HCT116 (cell line): ENCODE data around the gene SMCO4. TPM values are rescaled to one million over a fixed set of nuclear protein-coding genes. Genes with fewer than 3 reads are reported as not detected.

ENCODE experiments used
- ATAC-seq: fragments of 200-7000 bp; cut with Tn5 transposase; 2 replicates; pipeline ENCODE4 v1.9.1; 2020; ENCODE audit warnings: mild to moderate bottlenecking, moderate library complexity
- BruUV-seq: library from RNA; stranded (reverse); fragments of 400-500 nt; replicated peaks from 2 replicates; lab custom pipeline; 2021; lab: Mats Ljungman, UMichigan
- CTCF ChIA-PET: fragments of 300-600 bp; sonication (Branson Sonifier 250); formaldehyde crosslinking; loops from one replicate; lab custom pipeline; 2021; ENCODE audit warnings: antibody characterized with exemption; lab: Charles Lee
- POLR2A ChIA-PET: fragments of 300-600, 350-600 bp; sonication (Branson Sonifier 250); formaldehyde crosslinking; loops from one replicate; lab custom pipeline; 2021; ENCODE audit warnings: antibody characterized with exemption; lab: Charles Lee
- RAD21 ChIA-PET, 2 experiments: fragments of 300-600 bp; sonication (Branson Sonifier 250); formaldehyde crosslinking; loops; one replicate each; lab custom pipeline; 2023; ENCODE audit warnings: low total read pairs in 2 of 2; ENCODE audit not compliant: uncharacterized antibody in 2 of 2, unreplicated experiment in 2 of 2, low non-redundant PET in 1 of 2; lab: Charles Lee
- DNase-seq: peaks from one replicate; pipeline ENCODE4 v3.0.0-alpha.2; 2010; ENCODE audit warnings: low read depth, low spot score
- H2AFZ ChIP-seq: fragments of 200-600 bp; shearing (Covaris generic), sonication (generic); 2 replicates; pipeline ENCODE4 v1.6.1; 2017; ENCODE audit warnings: low read depth, mixed run types, mixed read lengths, antibody characterized with exemption, low read length; ENCODE audit not compliant: poor library complexity, severe bottlenecking
- H3K27ac ChIP-seq: 2 replicates; pipeline ENCODE4 v1.5.1; 2012; ENCODE audit warnings: low read depth, low read length
- H3K27me3 ChIP-seq: fragments of 200-600 bp; sonication (generic); 2 replicates; pipeline ENCODE4 v1.6.1; 2016; ENCODE audit warnings: mixed run types, low read length, mixed read lengths; ENCODE audit not compliant: insufficient read depth
- H3K36me3 ChIP-seq, 2 experiments: fragments of 200-500 bp in 1 of 2; fragments of 200-600 bp in 1 of 2; sonication (Bioruptor generic) in 1 of 2; sonication (generic) in 1 of 2; 2 replicates each; pipeline versions ENCODE4 v1.5.1 to v1.6.1; 2014 to 2016; ENCODE audit warnings: low read length in 2 of 2, inconsistent platforms in 1 of 2, mixed read lengths in 1 of 2, mixed run types in 1 of 2; ENCODE audit not compliant: insufficient read depth in 2 of 2, control insufficient read depth in 1 of 2
- H3K4me1 ChIP-seq, 2 experiments: fragments of 200-600 bp in 1 of 2; sonication (generic) in 1 of 2; 2 replicates each; pipeline versions ENCODE4 v1.5.1 to v1.6.1; 2012 to 2017; ENCODE audit warnings: low read length in 2 of 2, inconsistent platforms in 1 of 2, mild to moderate bottlenecking in 1 of 2, mixed read lengths in 1 of 2, mixed run types in 1 of 2, moderate library complexity in 1 of 2; ENCODE audit not compliant: insufficient read depth in 2 of 2, control insufficient read depth in 1 of 2
- H3K4me2 ChIP-seq: fragments of 200-600 bp; sonication (generic); 2 replicates; pipeline ENCODE4 v1.6.1; 2017; ENCODE audit warnings: mixed run types, low read length, mixed read lengths
- H3K4me3 ChIP-seq, 2 experiments: fragments of 200-600 bp in 1 of 2; sonication (generic) in 1 of 2; replicated peaks in 1 of 2; 2 replicates each; pipeline ENCODE4 v1.5.1; 2011 to 2016; ENCODE audit warnings: low read length in 2 of 2, control low read depth in 1 of 2, low read depth in 1 of 2, mild to moderate bottlenecking in 1 of 2, mixed read lengths in 1 of 2, mixed run types in 1 of 2
- H3K79me2 ChIP-seq: fragments of 200-600 bp; sonication (generic); 2 replicates; pipeline ENCODE4 v1.6.1; 2017; ENCODE audit warnings: mild to moderate bottlenecking, mixed run types, low read length, moderate library complexity, mixed read lengths; ENCODE audit not compliant: insufficient read depth
- H3K9ac ChIP-seq: fragments of 200-600 bp; sonication (generic); 2 replicates; pipeline ENCODE4 v1.6.1; 2016; ENCODE audit warnings: low read length, mixed read lengths
- H3K9me2 ChIP-seq: fragments of 200-600 bp; sonication (generic), shearing (Covaris generic); 2 replicates; pipeline ENCODE4 v1.6.1; 2017; ENCODE audit warnings: mixed run types, mild to moderate bottlenecking, moderate library complexity; ENCODE audit not compliant: insufficient read depth
- H3K9me3 ChIP-seq, 2 experiments: fragments of 200-500 bp in 1 of 2; fragments of 200-600 bp in 1 of 2; sonication (Bioruptor generic) in 1 of 2; sonication (generic) in 1 of 2; 2 replicates each; pipeline ENCODE4 v1.6.1; 2014 to 2017; ENCODE audit warnings: low read length in 2 of 2, mixed read lengths in 2 of 2, inconsistent platforms in 1 of 2, low read depth in 1 of 2, mild to moderate bottlenecking in 1 of 2, mixed run types in 1 of 2, moderate library complexity in 1 of 2; ENCODE audit not compliant: control insufficient read depth in 1 of 2, insufficient read depth in 1 of 2
- H4K20me1 ChIP-seq: fragments of 200-600 bp; sonication (generic), shearing (Covaris generic); 2 replicates; pipeline ENCODE4 v1.6.1; 2017; ENCODE audit warnings: mixed run types, mild to moderate bottlenecking, moderate library complexity; ENCODE audit not compliant: insufficient read depth
- CBX3 ChIP-seq: IDR thresholded peaks from 2 replicates; pipeline ENCODE4 v1.6.1; 2012; ENCODE audit warnings: low read depth
- CEBPB ChIP-seq: IDR thresholded peaks from 2 replicates; pipeline ENCODE4 v1.6.1; 2012; ENCODE audit warnings: low read depth
- CTCF ChIP-seq, 3 experiments: fragments of 200-600 bp in 1 of 3; sonication (generic) in 1 of 3; IDR thresholded peaks in 2 of 3; conservative IDR thresholded peaks in 1 of 3; 2 replicates each; pipeline ENCODE4 v1.5.1; 2012 to 2017; ENCODE audit warnings: low read depth in 2 of 3, low read length in 2 of 3, antibody characterized with exemption in 1 of 3, borderline replicate concordance in 1 of 3, control low read depth in 1 of 3, mild to moderate bottlenecking in 1 of 3, mixed read lengths in 1 of 3, mixed run types in 1 of 3, moderate library complexity in 1 of 3; ENCODE audit not compliant: insufficient read depth in 1 of 3
- EZH2 ChIP-seq: fragments of 200-600 bp; sonication (generic); IDR thresholded peaks from 2 replicates; pipeline ENCODE4 v1.6.1; 2017; ENCODE audit warnings: antibody characterized with exemption, mixed run types
- JUND ChIP-seq: IDR thresholded peaks from 2 replicates; pipeline ENCODE4 v1.6.1; 2012
- POLR2A ChIP-seq: IDR thresholded peaks from 2 replicates; pipeline ENCODE4 v1.7.0; 2011; ENCODE audit warnings: borderline replicate concordance; ENCODE audit not compliant: insufficient read depth, insufficient read length; ENCODE audit errors: extremely low read depth
- POLR2AphosphoS5 ChIP-seq: IDR thresholded peaks from 2 replicates; pipeline ENCODE4 v1.6.1; 2011; ENCODE audit warnings: mild to moderate bottlenecking, low read depth, low read length, moderate library complexity
- RAD21 ChIP-seq: IDR thresholded peaks from 2 replicates; pipeline ENCODE4 v1.6.1; 2012; ENCODE audit warnings: low read depth, mild to moderate bottlenecking
- SIN3A ChIP-seq: IDR thresholded peaks from 2 replicates; pipeline ENCODE4 v1.6.1; 2012; ENCODE audit warnings: low read depth
- SP1 ChIP-seq: IDR thresholded peaks from 2 replicates; pipeline ENCODE4 v1.6.1; 2012; ENCODE audit warnings: low read depth
- SRF ChIP-seq: IDR thresholded peaks from 2 replicates; pipeline ENCODE4 v1.6.1; 2012; ENCODE audit warnings: low read depth
- TCF7L2 ChIP-seq: IDR thresholded peaks from 2 replicates; pipeline ENCODE4 v1.7.0; 2011; ENCODE audit warnings: borderline replicate concordance, inconsistent platforms; ENCODE audit not compliant: insufficient read depth, insufficient read length; ENCODE audit errors: extremely low read depth
- ZNF274 ChIP-seq: fragments of 200-500 bp; sonication (Bioruptor generic); IDR thresholded peaks from 2 replicates; pipeline ENCODE4 v1.6.1; 2014; ENCODE audit warnings: mild to moderate bottlenecking, low read depth, low read length, inconsistent platforms
- intact Hi-C: fragments of 100-400 bp; cut with micrococcal nuclease; formaldehyde crosslinking; loops from 2 replicates; pipeline ENCODE4 v1.10.0; 2022
- total RNA-seq: library from RNA; stranded (reverse); gene quantifications from one replicate; pipeline ENCODE4 v1.2.1, GENCODE V29; 2021; ENCODE audit not compliant: unreplicated experiment
- TF ChIP-seq, protein P1 (sequence below): IDR thresholded peaks from 2 replicates; pipeline ENCODE4 v1.6.1; 2012
- TF ChIP-seq, protein P2 (sequence below): IDR thresholded peaks from 2 replicates; pipeline ENCODE4 v1.6.1; 2012
- TF ChIP-seq, protein P3 (sequence below): IDR thresholded peaks from 2 replicates; pipeline ENCODE4 v1.6.1; 2012; ENCODE audit warnings: low read depth

Gene SMCO4
- total RNA-seq, 1 experiment from 2014 or later: 23.1 TPM

- Histone ChIP-seq H3K9ac (no peak overlapping the region), H3K4me3 (no peak overlapping the region), H3K79me2 (no peaks in the 10 kb centered on the region), H3K36me3 (no peaks in the 10 kb centered on the region), H3K4me2 (no peak overlapping the region), H3K9me3 (no peaks in the 10 kb centered on the region), H3K4me1 (no peaks in the 10 kb centered on the region), H3K27ac (no peak overlapping the region), H4K20me1 (no peaks in the 10 kb centered on the region), H2AFZ (no peak overlapping the region), H3K27me3 (no peaks in the 10 kb centered on the region), H3K9me2 (no peaks in the 10 kb centered on the region)
- intact Hi-C loops: no loop called here
- no TSS peak for BruUV-seq
- ATAC-seq (no peak), DNase-seq (no peak)
- POLR2A ChIA-PET: no interaction called here
- RAD21 ChIA-PET: no interaction called here
- TF ChIP-seq, protein P1, sequence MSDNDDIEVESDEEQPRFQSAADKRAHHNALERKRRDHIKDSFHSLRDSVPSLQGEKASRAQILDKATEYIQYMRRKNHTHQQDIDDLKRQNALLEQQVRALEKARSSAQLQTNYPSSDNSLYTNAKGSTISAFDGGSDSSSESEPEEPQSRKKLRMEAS: no peak
- TF ChIP-seq TCF7L2: no peak
- TF ChIP-seq, protein P2, sequence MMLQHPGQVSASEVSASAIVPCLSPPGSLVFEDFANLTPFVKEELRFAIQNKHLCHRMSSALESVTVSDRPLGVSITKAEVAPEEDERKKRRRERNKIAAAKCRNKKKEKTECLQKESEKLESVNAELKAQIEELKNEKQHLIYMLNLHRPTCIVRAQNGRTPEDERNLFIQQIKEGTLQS: no peak
- no peak for TF ChIP-seq RAD21
- TF ChIP-seq JUND: no peak
- CTCF ChIA-PET: no interaction called here
These were observed 84.9 kb downstream of the SMCO4 start for GRCh38 chr11:93458286-93458685.

DNA sequence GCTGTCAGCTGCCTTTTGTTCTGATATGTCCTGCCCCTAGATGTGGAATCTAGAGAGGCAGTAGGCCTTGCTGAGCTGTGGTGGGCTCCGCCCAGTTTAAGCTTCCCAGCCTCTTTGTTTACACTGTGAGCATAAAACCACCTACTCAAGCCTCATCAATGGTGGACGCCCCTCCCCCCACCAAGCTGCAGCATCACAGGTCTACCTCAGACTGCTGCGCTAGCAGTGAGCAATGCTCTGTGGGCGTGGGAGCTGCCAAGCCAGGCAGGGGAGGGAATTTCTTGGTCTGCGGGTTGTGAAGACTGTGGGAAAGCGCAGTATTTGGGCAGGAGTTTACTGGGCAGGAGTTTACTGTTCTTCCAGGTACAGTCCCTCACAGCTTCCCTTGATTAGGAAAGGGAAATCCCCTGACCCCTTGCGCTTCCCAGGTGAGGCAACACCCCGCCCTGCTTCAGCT, 98.5 kb downstream of the SMCO4 start:
- H3K9me3 ChIP-seq: no peaks in the 10 kb centered on the region
- no peaks in the 10 kb centered on the region for H3K27me3 ChIP-seq
- no peak for ATAC-seq
- intact Hi-C loops: no loop called here
- RAD21 ChIA-PET: no interaction called here
- no peak overlapping the region for H2AFZ ChIP-seq
- H3K4me2 ChIP-seq: no peak overlapping the region
- no peaks in the 10 kb centered on the region for H4K20me1 ChIP-seq
- H3K9me2 ChIP-seq: no peaks in the 10 kb centered on the region
- POLR2A ChIA-PET: no interaction called here
- H3K36me3 ChIP-seq: no peaks in the 10 kb centered on the region
- CTCF ChIA-PET: no interaction called here
- no peaks in the 10 kb centered on the region for H3K79me2 ChIP-seq
- no peak overlapping the region for H3K4me3 ChIP-seq
- DNase-seq: no peak
- H3K4me1 ChIP-seq: no peaks in the 10 kb centered on the region
- no peak overlapping the region for H3K9ac ChIP-seq
- no TSS peak for BruUV-seq
- H3K27ac ChIP-seq: no peak overlapping the region
- TF ChIP-seq CTCF (IDR thresholded peaks at IDR 0.05 in 2 of 3, conservative IDR thresholded peaks at IDR 0.05 in 1 of 3; ENCODE audit: borderline replicate concordance in 1 of 3, insufficient read depth in 1 of 3, low read depth in 2 of 3, low read length in 2 of 3) (no peak), POLR2AphosphoS5 (no peak), SIN3A (no peak), CEBPB (no peak), ZNF274 (no peak), SP1 (no peak), TCF7L2 (no peak), EZH2 (no peak), POLR2A (no peak), SRF (no peak), CBX3 (no peak), RAD21 (no peak)
- TF ChIP-seq, protein P3, sequence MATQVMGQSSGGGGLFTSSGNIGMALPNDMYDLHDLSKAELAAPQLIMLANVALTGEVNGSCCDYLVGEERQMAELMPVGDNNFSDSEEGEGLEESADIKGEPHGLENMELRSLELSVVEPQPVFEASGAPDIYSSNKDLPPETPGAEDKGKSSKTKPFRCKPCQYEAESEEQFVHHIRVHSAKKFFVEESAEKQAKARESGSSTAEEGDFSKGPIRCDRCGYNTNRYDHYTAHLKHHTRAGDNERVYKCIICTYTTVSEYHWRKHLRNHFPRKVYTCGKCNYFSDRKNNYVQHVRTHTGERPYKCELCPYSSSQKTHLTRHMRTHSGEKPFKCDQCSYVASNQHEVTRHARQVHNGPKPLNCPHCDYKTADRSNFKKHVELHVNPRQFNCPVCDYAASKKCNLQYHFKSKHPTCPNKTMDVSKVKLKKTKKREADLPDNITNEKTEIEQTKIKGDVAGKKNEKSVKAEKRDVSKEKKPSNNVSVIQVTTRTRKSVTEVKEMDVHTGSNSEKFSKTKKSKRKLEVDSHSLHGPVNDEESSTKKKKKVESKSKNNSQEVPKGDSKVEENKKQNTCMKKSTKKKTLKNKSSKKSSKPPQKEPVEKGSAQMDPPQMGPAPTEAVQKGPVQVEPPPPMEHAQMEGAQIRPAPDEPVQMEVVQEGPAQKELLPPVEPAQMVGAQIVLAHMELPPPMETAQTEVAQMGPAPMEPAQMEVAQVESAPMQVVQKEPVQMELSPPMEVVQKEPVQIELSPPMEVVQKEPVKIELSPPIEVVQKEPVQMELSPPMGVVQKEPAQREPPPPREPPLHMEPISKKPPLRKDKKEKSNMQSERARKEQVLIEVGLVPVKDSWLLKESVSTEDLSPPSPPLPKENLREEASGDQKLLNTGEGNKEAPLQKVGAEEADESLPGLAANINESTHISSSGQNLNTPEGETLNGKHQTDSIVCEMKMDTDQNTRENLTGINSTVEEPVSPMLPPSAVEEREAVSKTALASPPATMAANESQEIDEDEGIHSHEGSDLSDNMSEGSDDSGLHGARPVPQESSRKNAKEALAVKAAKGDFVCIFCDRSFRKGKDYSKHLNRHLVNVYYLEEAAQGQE: no peak
- TF ChIP-seq, protein P2: no peak
